GM04503 (cell line): ENCODE results near the gene OLFML2B.
"Not testable (repeated sequence)": the region's sequence is repeated elsewhere in the genome, so short reads cannot be mapped to it uniquely, and the experiment has no call there.

Experiments used
- DNase-seq: peaks from one replicate; pipeline ENCODE4 v3.0.0-alpha.2; 2012; ENCODE audit warnings: low read depth

Gene OLFML2B

GRCh38 chr1:162035241-162035640 lies 11.6 kb upstream of the OLFML2B start:
- no peak for DNase-seq

- DNase-seq: no peak
Observed at GRCh38 chr1:162033428-162033827, 9.8 kb upstream of the OLFML2B start.

- DNase-seq: no peak
Observed at GRCh38 chr1:162030759-162031280, 7.2 kb upstream of the OLFML2B start.

GRCh38 chr1:162029157-162029556 lies 5.5 kb upstream of the OLFML2B start:
- no peak for DNase-seq

- DNase-seq: no peak
Observed at GRCh38 chr1:162028726-162029125, 5.1 kb upstream of the OLFML2B start.

- no peak for DNase-seq
Observed at GRCh38 chr1:162026881-162027280, 3.2 kb upstream of the OLFML2B start.

- DNase-seq: no peak
Observed at GRCh38 chr1:162025541-162025940, 1.9 kb upstream of the OLFML2B start.

GRCh38 chr1:162023181-162023546 lies 505 bp downstream of the OLFML2B start:
- DNase-seq: peak; percentile 9

- DNase-seq: peak; percentile 7
Observed at GRCh38 chr1:162022626-162023025, 1.0 kb downstream of the OLFML2B start.

GRCh38 chr1:162021124-162021523 lies 2.5 kb downstream of the OLFML2B start:
- DNase-seq: no peak

- DNase-seq: no peak
Observed at GRCh38 chr1:162020150-162020549, 3.5 kb downstream of the OLFML2B start.

GRCh38 chr1:162019446-162019845 lies 4.2 kb downstream of the OLFML2B start:
- DNase-seq: no peak

GRCh38 chr1:162019006-162019405 lies 4.7 kb downstream of the OLFML2B start:
- no peak for DNase-seq

GRCh38 chr1:162018418-162018817 lies 5.3 kb downstream of the OLFML2B start:
- no peak for DNase-seq

GRCh38 chr1:162017791-162018190 lies 5.9 kb downstream of the OLFML2B start:
- DNase-seq: not testable (repeated sequence)

GRCh38 chr1:162016631-162017030 lies 7.0 kb downstream of the OLFML2B start:
- no peak for DNase-seq

GRCh38 chr1:162015196-162015595 lies 8.5 kb downstream of the OLFML2B start:
- DNase-seq: no peak

GRCh38 chr1:162014202-162014601 lies 9.5 kb downstream of the OLFML2B start:
- DNase-seq: no peak

GRCh38 chr1:162013289-162013688 lies 10.4 kb downstream of the OLFML2B start:
- DNase-seq: no peak

GRCh38 chr1:162011337-162012012 lies 12.2 kb downstream of the OLFML2B start:
- DNase-seq: no peak

GRCh38 chr1:162010175-162010506 lies 13.5 kb downstream of the OLFML2B start:
- DNase-seq: no peak

GRCh38 chr1:162009501-162010174 lies 14.0 kb downstream of the OLFML2B start:
- DNase-seq: no peak

GRCh38 chr1:162008799-162009198 lies 14.9 kb downstream of the OLFML2B start:
- no peak for DNase-seq

- DNase-seq: no peak
Observed at GRCh38 chr1:162007466-162007865, 16.2 kb downstream of the OLFML2B start.
